Stimulated activated CD8-positive, alpha-beta memory T cell treated with anti-CD3 and anti-CD28 coated beads, Interleukin-12 subunit alpha, Interleukin-12 subunit beta, amount 100 ng/mL, for 24 hours (primary cell): ENCODE data around the gene ANO6.

Experiments used
- DNase-seq: peaks from one replicate; pipeline ENCODE4 v3.0.0-alpha.2; 2020; ENCODE audit errors: extremely low read depth

Gene ANO6

DNA sequence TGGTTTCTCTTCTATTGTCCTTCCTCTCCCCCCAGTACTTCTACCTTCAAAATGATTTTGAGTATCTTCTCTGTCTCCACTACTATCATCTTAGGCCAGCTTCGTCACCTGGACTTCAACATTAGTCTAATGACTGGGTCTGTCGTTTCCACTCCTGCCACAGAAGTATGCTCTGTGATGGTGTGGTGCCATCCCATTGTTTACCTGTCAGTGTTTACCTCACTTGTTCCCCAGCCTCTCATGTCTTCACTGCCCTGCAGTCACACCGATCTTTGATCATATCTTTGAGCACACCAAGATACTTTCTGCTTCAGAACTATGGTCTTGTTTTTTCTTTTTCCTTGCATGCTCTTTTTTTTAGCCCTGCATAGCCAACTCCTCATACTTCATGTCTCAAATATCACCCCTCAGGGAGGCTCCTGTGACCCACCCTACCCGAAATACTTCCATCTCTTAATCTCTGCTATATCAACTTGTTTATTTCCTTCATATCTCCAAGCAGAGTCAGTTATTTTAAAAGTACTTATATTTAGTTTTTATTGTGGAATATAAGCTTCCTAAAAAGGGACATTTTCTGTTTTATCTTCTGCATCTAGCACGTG is 60.4 kb downstream of the ANO6 start:
- no peak for DNase-seq

DNA sequence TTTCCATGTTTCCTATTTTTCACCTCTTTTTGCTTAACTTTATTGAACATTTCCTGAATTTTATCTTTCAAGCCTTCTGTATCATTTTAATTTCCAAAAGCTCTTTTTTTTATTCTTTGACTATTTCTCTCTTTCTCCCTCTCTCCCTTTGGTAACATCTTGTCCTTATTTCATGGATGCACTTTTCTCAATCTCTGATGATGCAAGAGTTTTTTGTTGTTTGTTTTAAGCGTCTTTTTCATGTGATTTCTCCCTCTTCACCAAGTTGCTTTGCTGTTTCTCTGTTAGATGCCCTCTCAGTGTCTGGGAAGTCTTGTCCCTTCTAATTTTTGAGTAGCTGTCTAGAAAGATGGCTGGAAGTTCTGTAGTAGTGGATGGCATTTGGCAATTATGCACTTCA is 62.6 kb downstream of the ANO6 start:
- DNase-seq: no peak

DNA sequence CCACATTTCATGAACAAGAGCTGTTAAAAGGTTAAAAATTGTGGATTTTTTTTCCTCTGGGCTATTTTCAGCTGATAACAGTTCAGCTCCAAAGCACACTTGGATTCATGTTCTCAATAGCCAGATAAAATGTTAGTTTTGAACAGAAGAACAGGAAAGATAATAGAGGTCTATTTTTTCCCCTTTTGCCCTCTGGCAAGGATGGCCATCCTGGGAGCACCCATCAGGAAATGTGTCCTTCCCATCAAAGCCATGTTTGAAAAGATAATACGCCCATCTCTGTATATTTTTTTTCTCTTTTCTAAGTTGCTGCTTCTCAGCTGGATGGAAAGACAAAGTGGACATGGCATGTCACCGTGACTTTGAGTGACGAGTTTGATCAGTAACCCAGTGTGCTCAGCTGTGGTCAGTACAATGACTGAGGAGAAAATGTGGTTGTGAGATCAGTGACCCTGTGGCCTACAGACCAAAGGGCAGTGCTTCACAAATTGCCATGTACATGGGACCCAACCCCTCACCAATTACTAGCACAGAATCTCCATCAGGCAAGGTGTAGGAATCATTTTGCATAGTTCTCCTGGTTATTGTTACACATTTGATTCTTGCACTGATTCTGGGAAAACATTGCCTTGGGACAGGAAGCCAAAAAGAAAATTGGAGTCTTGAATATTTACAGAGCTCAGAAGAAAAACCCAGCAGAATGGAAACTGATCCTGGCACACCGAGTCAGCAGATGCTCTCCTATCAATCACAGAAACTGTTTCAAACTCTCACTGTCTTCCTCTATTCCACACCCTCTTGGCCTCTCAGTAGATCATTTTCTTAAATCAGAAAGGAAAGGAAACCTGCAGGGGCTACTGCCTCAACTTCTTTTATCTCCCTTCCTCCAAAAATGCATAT is 64.3 kb downstream of the ANO6 start:
- no peak for DNase-seq

DNA sequence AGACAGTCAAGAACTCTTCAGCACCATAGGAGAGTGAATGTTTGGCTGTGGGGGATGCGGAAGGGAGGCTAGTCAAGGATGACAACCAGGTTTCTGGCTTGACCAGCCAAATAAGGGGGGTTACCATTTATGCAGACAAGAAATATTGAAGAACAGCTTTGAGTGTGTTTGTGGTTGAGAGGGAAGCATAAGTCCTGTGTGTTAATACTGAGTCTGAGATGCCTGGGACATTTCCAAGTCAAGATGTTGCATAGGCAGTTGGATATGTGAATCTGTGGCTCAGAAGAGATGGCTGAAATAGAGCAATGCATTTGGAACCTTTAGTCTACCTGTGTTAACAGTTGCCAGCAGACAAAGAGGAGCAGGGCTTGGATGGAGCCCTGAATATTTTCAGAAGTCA is 66.1 kb downstream of the ANO6 start:
- DNase-seq: no peak

- no peak for DNase-seq
Observed at GRCh38 chr12:45282411-45282810, 66.5 kb downstream of the ANO6 start.

GRCh38 chr12:45284096-45284901 is 68.4 kb downstream of the ANO6 start:
- no peak for DNase-seq

DNA sequence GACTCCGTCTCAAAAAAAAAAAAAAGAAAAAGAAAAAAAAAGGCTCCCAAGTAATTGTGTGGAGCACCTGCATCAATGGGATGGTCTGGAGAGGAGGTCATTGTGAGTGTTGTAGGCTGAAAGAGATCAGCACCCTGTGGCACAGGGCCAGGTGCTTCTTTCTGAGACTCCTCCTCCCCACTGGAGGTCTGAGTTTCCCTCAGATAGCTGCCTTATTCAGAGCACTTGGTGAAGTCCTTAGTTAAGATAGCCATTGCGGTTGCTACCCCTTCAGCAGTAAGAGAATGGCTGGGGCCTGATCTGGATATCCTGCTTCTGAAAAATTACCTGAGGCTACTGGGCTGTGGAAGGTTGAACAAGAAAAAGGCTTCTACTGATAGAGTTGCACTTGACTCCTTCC is 69.8 kb downstream of the ANO6 start:
- DNase-seq: no peak

- no peak for DNase-seq
Observed at GRCh38 chr12:45286621-45287020, 70.7 kb downstream of the ANO6 start.

DNA sequence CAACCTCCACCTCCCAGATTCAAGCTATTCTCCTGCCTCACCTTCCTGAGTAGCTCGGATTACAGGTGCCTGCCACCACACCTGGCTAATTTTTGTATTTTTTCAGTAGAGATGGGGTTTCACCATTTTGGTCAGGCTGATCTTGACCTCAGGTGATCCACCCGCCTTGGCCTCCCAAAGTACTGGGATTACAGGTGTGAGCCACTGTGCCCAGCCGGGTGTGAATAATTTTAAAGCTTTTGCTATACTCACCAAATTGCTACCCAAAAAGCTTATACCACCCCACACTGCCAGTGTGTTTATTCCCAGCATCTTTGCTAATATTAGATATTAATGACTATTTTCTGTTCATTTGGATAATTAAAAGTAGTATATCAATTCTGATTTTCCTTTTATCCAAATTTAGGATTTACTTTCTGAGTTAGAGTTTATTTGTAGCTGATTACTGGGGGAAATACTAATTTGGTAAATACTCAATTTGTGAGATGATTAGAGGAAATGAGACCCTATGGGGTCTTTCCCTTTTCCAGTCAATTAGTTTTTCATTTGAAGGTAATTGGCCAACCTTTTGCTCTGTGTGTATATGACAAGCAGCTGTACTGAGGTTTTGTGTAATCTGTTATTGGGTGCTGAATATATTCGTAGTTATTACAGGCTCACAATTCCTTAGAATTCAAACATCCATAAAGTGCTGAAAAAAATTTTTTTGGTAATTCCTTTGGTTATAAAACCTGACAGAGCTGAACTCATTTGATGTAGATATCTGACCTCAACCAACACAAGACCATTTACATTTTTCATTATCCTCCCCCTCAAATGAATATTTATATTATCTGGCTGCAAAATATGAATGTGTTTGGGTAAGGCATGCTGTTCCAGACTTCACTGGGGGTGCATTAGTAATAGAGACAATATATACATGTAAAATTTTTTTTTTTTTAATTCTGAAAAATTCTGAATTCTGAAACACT is 73.6 kb downstream of the ANO6 start:
- DNase-seq: no peak

DNA sequence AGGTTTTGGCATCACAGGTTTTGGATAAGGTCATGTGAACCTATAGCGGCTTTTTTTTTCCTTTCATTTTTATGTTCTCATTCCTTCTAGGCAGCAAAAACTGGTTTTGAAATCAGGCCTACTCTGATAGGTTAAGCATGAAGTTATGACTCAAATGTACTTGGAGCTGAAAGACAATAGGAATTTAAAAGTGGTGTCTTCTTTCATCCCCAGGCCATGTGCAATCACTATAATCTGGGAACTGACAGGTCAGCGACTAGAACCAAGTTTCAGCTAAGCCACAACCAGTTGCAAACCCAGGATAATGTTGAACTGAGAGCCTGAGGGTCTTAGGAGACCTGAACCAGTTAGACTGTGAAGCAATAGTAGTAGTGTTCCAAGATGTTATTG is 74.3 kb downstream of the ANO6 start:
- DNase-seq: no peak

- no peak for DNase-seq
Observed at GRCh38 chr12:45291518-45291917, 75.6 kb downstream of the ANO6 start.

- no peak for DNase-seq
Observed at GRCh38 chr12:45292486-45293195, 76.7 kb downstream of the ANO6 start.

DNA sequence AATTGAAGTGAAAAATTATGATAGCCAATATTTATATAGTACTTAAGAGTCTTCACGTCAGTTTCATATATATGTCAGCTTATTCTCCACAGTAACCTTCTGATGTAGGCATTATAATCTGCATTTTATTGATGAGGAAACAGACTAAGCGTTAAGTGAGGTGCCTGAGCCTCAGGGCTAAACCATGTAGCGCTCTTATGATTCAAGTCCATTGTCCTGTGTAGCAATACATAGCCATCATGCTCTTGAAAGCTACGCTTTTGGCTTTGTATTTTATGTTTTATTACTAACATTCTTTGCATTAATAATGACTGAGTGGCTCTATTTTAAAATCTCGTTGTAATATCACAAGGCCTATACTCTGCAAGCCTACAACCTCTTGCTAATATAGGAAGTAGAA is 79.0 kb downstream of the ANO6 start:
- DNase-seq: no peak

- DNase-seq: no peak
Observed at GRCh38 chr12:45296046-45296586, 80.2 kb downstream of the ANO6 start.

DNA sequence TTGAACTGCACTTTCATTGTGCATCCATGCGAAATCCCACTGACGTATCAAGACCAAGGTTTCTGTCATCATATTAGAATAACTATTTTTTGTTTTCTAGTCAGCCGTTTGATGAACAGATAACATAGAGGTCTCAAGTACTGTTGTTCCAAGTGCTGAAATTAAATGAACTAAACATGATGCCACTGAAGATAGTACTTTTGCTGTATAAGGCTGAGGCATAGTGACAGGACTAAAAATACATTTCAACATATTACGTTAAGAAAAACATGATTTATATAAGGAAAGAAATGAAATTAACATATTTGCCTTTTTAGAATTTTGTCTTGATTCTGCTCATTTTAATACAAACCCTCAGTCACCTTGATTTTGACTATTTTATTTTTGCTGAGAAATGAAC is 82.2 kb downstream of the ANO6 start:
- DNase-seq: no peak

GRCh38 chr12:45298721-45299692 is 83.1 kb downstream of the ANO6 start:
- DNase-seq: no peak

- DNase-seq: no peak
Observed at GRCh38 chr12:45302621-45303369, 86.9 kb downstream of the ANO6 start.

- no peak for DNase-seq
Observed at GRCh38 chr12:45303945-45304344, 88.0 kb downstream of the ANO6 start.
